ENCODE results near the gene LEF1.

LEF1 gene

GRCh38 chr4:108135549-108136209 is 33.1 kb downstream of the LEF1 start:
- no peak overlapping the region for H2AFZ ChIP-seq (ENCODE audit: low read length, unreplicated experiment)

GRCh38 chr4:108130955-108131354 is 37.8 kb downstream of the LEF1 start:
- H3K4me1 ChIP-seq (ENCODE audit: control insufficient read depth, insufficient read depth, low read length, unreplicated experiment): no peaks in the 10 kb centered on the region
- no peak overlapping the region for H2AFZ ChIP-seq (ENCODE audit: low read length, unreplicated experiment)
- no peak overlapping the region for H3K27ac ChIP-seq (ENCODE audit: low read depth, low read length)
- H3K36me3 ChIP-seq (ENCODE audit: insufficient read depth, low read length): no peaks in the 10 kb centered on the region
- H3K79me2 ChIP-seq (ENCODE audit: control insufficient read depth, insufficient read depth, low read length, unreplicated experiment): no peaks in the 10 kb centered on the region
- no peak overlapping the region for H3K4me3 ChIP-seq (ENCODE audit: low read depth, low read length)
- peaks cover 9% of the 10 kb centered on the region for H3K27me3 ChIP-seq (ENCODE audit: insufficient read depth, low read length)

More at GRCh38 chr4:108135549-108136209, 33.1 kb downstream of the LEF1 start:
- no peak overlapping the region for H3K27ac ChIP-seq (ENCODE audit: low read depth, low read length)
- no peaks in the 10 kb centered on the region for H3K4me1 ChIP-seq (ENCODE audit: control insufficient read depth, insufficient read depth, low read length, unreplicated experiment)
- peaks cover 16% of the 10 kb centered on the region for H3K27me3 ChIP-seq (ENCODE audit: insufficient read depth, low read length)
- H3K36me3 ChIP-seq (ENCODE audit: insufficient read depth, low read length): no peaks in the 10 kb centered on the region
- H3K4me3 ChIP-seq (ENCODE audit: low read depth, low read length): no peak overlapping the region
- no peaks in the 10 kb centered on the region for H3K79me2 ChIP-seq (ENCODE audit: control insufficient read depth, insufficient read depth, low read length, unreplicated experiment)

GRCh38 chr4:108129196-108129595 is 39.5 kb downstream of the LEF1 start:
- H3K4me1 ChIP-seq (ENCODE audit: control insufficient read depth, insufficient read depth, low read length, unreplicated experiment): no peaks in the 10 kb centered on the region
- H3K27me3 ChIP-seq (ENCODE audit: insufficient read depth, low read length): peaks cover 6% of the 10 kb centered on the region
- H3K4me3 ChIP-seq (ENCODE audit: low read depth, low read length): no peak overlapping the region
- H3K79me2 ChIP-seq (ENCODE audit: control insufficient read depth, insufficient read depth, low read length, unreplicated experiment): no peaks in the 10 kb centered on the region
- H3K27ac ChIP-seq (ENCODE audit: low read depth, low read length): no peak overlapping the region
- H2AFZ ChIP-seq (ENCODE audit: low read length, unreplicated experiment): no peak overlapping the region
- no peaks in the 10 kb centered on the region for H3K36me3 ChIP-seq (ENCODE audit: insufficient read depth, low read length)

- Histone ChIP-seq H3K4me1 (ENCODE audit: control insufficient read depth, insufficient read depth, low read length, unreplicated experiment) (no peaks in the 10 kb centered on the region), H2AFZ (ENCODE audit: low read length, unreplicated experiment) (no peak overlapping the region), H3K79me2 (ENCODE audit: control insufficient read depth, insufficient read depth, low read length, unreplicated experiment) (no peaks in the 10 kb centered on the region), H3K4me3 (ENCODE audit: low read depth, low read length) (no peak overlapping the region), H3K27me3 (ENCODE audit: insufficient read depth, low read length) (0 out of 2 replicates have a peak, but pooled peaks cover 2% of the 10 kb centered on the region), H3K27ac (ENCODE audit: low read depth, low read length) (no peak overlapping the region), H3K36me3 (ENCODE audit: insufficient read depth, low read length) (no peaks in the 10 kb centered on the region)
These were observed 41.9 kb downstream of the LEF1 start for GRCh38 chr4:108126806-108127205.

- no peak overlapping the region for H3K4me3 ChIP-seq (ENCODE audit: low read depth, low read length)
- no peaks in the 10 kb centered on the region for H3K79me2 ChIP-seq (ENCODE audit: control insufficient read depth, insufficient read depth, low read length, unreplicated experiment)
- H3K4me1 ChIP-seq (ENCODE audit: control insufficient read depth, insufficient read depth, low read length, unreplicated experiment): no peaks in the 10 kb centered on the region
- no peaks in the 10 kb centered on the region for H3K36me3 ChIP-seq (ENCODE audit: insufficient read depth, low read length)
- no peak overlapping the region for H3K27ac ChIP-seq (ENCODE audit: low read depth, low read length)
- H3K27me3 ChIP-seq (ENCODE audit: insufficient read depth, low read length): no peaks in the 10 kb centered on the region
- no peak overlapping the region for H2AFZ ChIP-seq (ENCODE audit: low read length, unreplicated experiment)
These were observed 47.9 kb downstream of the LEF1 start for GRCh38 chr4:108120789-108121188.

- H3K27ac ChIP-seq (ENCODE audit: low read depth, low read length): no peak overlapping the region
- no peaks in the 10 kb centered on the region for H3K4me1 ChIP-seq (ENCODE audit: control insufficient read depth, insufficient read depth, low read length, unreplicated experiment)
- H3K79me2 ChIP-seq (ENCODE audit: control insufficient read depth, insufficient read depth, low read length, unreplicated experiment): no peaks in the 10 kb centered on the region
- H3K4me3 ChIP-seq (ENCODE audit: low read depth, low read length): no peak overlapping the region
- peaks cover under 1% of the 10 kb centered on the region; the same call in 1 of the 2 replicates for H3K27me3 ChIP-seq (ENCODE audit: insufficient read depth, low read length)
- H3K36me3 ChIP-seq (ENCODE audit: insufficient read depth, low read length): no peaks in the 10 kb centered on the region
- no peak overlapping the region for H2AFZ ChIP-seq (ENCODE audit: low read length, unreplicated experiment)
These were observed 49.4 kb downstream of the LEF1 start for GRCh38 chr4:108119199-108119800.

- Histone ChIP-seq H2AFZ (ENCODE audit: low read length, unreplicated experiment) (no peak overlapping the region), H3K4me3 (ENCODE audit: low read depth, low read length) (no peak overlapping the region), H3K27me3 (ENCODE audit: insufficient read depth, low read length) (peaks cover 8% of the 10 kb centered on the region), H3K4me1 (ENCODE audit: control insufficient read depth, insufficient read depth, low read length, unreplicated experiment) (no peaks in the 10 kb centered on the region), H3K27ac (ENCODE audit: low read depth, low read length) (no peak overlapping the region), H3K79me2 (ENCODE audit: control insufficient read depth, insufficient read depth, low read length, unreplicated experiment) (no peaks in the 10 kb centered on the region), H3K36me3 (ENCODE audit: insufficient read depth, low read length) (no peaks in the 10 kb centered on the region)
These were observed 50.2 kb downstream of the LEF1 start for GRCh38 chr4:108118505-108118904.

GRCh38 chr4:108117418-108118182 is 51.1 kb downstream of the LEF1 start:
- Histone ChIP-seq H3K4me1 (ENCODE audit: control insufficient read depth, insufficient read depth, low read length, unreplicated experiment) (no peaks in the 10 kb centered on the region), H3K4me3 (ENCODE audit: low read depth, low read length) (no peak overlapping the region), H3K27me3 (ENCODE audit: insufficient read depth, low read length) (peaks cover 15% of the 10 kb centered on the region), H3K79me2 (ENCODE audit: control insufficient read depth, insufficient read depth, low read length, unreplicated experiment) (no peaks in the 10 kb centered on the region), H2AFZ (ENCODE audit: low read length, unreplicated experiment) (no peak overlapping the region), H3K27ac (ENCODE audit: low read depth, low read length) (no peak overlapping the region), H3K36me3 (ENCODE audit: insufficient read depth, low read length) (no peaks in the 10 kb centered on the region)

GRCh38 chr4:108116423-108117168 is 52.1 kb downstream of the LEF1 start:
- H3K27ac ChIP-seq (ENCODE audit: low read depth, low read length): no peak overlapping the region
- no peaks in the 10 kb centered on the region for H3K36me3 ChIP-seq (ENCODE audit: insufficient read depth, low read length)
- peaks cover 21% of the 10 kb centered on the region for H3K27me3 ChIP-seq (ENCODE audit: insufficient read depth, low read length)
- no peaks in the 10 kb centered on the region for H3K4me1 ChIP-seq (ENCODE audit: control insufficient read depth, insufficient read depth, low read length, unreplicated experiment)
- H2AFZ ChIP-seq (ENCODE audit: low read length, unreplicated experiment): no peak overlapping the region
- no peaks in the 10 kb centered on the region for H3K79me2 ChIP-seq (ENCODE audit: control insufficient read depth, insufficient read depth, low read length, unreplicated experiment)
- no peak overlapping the region for H3K4me3 ChIP-seq (ENCODE audit: low read depth, low read length)

GRCh38 chr4:108115168-108115526 is 53.6 kb downstream of the LEF1 start:
- no peak overlapping the region for H3K27ac ChIP-seq (ENCODE audit: low read depth, low read length)
- no peak overlapping the region for H2AFZ ChIP-seq (ENCODE audit: low read length, unreplicated experiment)
- no peaks in the 10 kb centered on the region for H3K36me3 ChIP-seq (ENCODE audit: insufficient read depth, low read length)
- no peaks in the 10 kb centered on the region for H3K4me1 ChIP-seq (ENCODE audit: control insufficient read depth, insufficient read depth, low read length, unreplicated experiment)
- no peak overlapping the region for H3K4me3 ChIP-seq (ENCODE audit: low read depth, low read length)
- no peaks in the 10 kb centered on the region for H3K79me2 ChIP-seq (ENCODE audit: control insufficient read depth, insufficient read depth, low read length, unreplicated experiment)
- peaks cover 23% of the 10 kb centered on the region for H3K27me3 ChIP-seq (ENCODE audit: insufficient read depth, low read length)

Measured in ACC112 (cell line).